HG03571 (cell line): ENCODE data around the gene ALDH2.
"Not testable (repeated sequence)": the region's sequence is repeated elsewhere in the genome, so short reads cannot be mapped to it uniquely, and the experiment has no call there.

Experiments
- ATAC-seq: cut with Tn5 transposase; IDR thresholded peaks from one replicate; pipeline ENCODE4 v1.9.1; 2021; ENCODE audit not compliant: unreplicated experiment

Gene ALDH2

GRCh38 chr12:111766608-111767361 lies at the start of gene ALDH2:
TSS of gene ALDH2 (plus strand) at chr12:111766933. CDS start at chr12:111766983, 50 bp downstream.
- ATAC-seq: no peak

GRCh38 chr12:111719316-111719715 lies 47.4 kb upstream of the ALDH2 start:
- ATAC-seq: not testable (repeated sequence)

- no peak for ATAC-seq
Measured at GRCh38 chr12:111720457-111720856, 46.3 kb upstream of the ALDH2 start.

GRCh38 chr12:111723646-111724360 lies 42.9 kb upstream of the ALDH2 start:
- ATAC-seq: not testable (repeated sequence)

GRCh38 chr12:111728795-111729194 lies 37.9 kb upstream of the ALDH2 start:
- no peak for ATAC-seq

GRCh38 chr12:111730420-111730819 lies 36.3 kb upstream of the ALDH2 start:
- no peak for ATAC-seq

- no peak for ATAC-seq
Measured at GRCh38 chr12:111732786-111733185, 33.9 kb upstream of the ALDH2 start.

DNA sequence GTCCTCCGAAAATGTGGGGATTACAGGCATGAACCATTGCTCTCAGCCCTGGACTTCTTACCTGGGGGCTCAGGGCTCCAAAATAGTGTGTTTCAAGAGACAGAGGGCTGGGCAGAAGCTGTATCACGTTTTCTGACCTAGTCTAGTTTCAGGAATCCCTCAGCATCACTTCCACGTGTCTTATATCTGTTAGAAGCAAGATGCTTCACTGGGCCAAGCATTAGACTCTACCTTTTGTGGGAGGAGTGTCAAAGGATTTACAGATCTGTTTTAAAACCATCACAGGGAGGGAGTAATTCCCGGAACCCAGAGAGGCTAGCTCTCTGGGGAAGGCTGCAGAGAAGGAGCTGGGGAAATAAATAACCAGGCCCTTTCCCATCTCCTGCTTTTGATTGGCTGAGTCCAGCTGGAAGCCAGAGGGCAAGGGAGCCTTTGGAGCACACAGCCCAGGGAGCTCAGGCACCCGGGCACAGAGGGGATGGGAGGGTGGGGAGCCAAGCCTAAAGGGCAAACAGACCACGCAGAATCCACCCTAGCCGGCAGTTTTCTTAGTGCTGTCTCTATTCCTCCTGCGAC lies 33.3 kb upstream of the ALDH2 start:
- no peak for ATAC-seq

GRCh38 chr12:111739524-111739923 lies 27.2 kb upstream of the ALDH2 start:
- ATAC-seq: not testable (repeated sequence)

DNA sequence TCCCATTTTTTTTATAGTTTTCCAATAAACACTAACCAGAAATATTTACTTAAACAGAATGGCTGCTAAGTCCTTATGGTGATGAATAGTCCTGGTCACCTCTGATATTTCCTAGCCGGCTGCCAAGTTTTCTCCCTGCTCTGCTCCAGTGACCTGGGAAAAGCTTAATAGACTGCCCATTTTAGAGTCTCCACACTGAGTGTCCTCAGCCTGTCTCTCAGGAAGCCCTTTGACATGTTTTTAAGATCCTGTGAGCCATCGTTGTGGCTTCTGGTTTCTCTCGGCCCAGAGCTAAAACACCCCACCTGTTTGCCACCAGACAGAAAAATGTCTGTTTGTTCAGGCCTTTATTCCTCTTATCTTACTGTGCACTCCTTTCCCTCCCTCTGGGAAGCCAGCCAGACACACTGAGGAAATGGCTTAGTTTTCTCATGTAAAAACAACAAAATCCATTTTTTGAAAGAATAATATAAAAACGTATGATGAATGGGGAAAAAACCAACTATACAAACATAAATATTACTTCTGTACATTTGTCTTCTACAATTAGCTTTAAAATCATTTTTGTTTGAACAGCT lies 25.4 kb upstream of the ALDH2 start:
- no peak for ATAC-seq

DNA sequence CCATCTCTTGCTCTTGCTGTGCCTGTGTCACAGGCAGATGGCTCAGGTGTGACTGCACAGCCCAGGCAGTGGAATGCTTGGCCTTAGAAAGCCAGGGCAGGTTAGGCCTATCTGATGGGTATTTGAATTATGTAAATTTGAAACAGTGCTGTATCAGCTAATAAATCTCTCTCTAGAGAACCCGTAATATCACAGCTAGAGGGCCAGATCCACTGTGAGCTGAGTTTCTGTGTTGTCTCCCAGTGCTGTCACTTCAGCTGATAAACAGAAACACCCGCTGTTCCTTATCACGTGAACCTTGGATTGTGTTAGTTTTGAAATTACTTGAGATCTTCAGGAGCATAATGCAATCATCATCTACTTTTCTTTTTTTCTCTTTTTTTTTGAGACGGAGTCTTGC lies 21.5 kb upstream of the ALDH2 start:
- ATAC-seq: no peak

GRCh38 chr12:111747333-111747732 lies 19.4 kb upstream of the ALDH2 start:
- no peak for ATAC-seq

- ATAC-seq: no peak
Measured at GRCh38 chr12:111748151-111748672, 18.5 kb upstream of the ALDH2 start.

DNA sequence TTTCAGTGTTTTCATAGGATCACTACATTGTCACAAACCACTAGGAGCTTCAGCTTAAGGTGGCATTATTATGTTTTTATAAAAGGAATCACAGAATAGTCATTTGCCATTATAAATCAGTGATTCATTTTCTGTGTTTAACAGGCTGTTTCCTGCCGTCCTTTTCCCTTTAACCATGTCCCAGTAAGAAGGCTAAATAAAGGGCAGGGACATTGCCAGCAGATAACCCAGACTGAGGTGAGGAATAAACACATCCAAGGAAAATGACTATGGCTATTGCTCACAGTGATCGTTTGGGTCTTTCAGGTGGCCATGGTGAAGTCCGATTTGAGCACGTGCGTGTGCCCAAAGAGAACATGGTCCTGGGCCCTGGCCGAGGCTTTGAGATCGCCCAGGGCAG lies 17.9 kb upstream of the ALDH2 start:
- no peak for ATAC-seq

- no peak for ATAC-seq
Measured at GRCh38 chr12:111749391-111749790, 17.3 kb upstream of the ALDH2 start.

GRCh38 chr12:111753144-111753881 lies 13.4 kb upstream of the ALDH2 start:
- no peak for ATAC-seq

GRCh38 chr12:111754671-111755070 lies 12.1 kb upstream of the ALDH2 start:
- no peak for ATAC-seq

- ATAC-seq: no peak
Measured at GRCh38 chr12:111756196-111756595, 10.5 kb upstream of the ALDH2 start.

DNA sequence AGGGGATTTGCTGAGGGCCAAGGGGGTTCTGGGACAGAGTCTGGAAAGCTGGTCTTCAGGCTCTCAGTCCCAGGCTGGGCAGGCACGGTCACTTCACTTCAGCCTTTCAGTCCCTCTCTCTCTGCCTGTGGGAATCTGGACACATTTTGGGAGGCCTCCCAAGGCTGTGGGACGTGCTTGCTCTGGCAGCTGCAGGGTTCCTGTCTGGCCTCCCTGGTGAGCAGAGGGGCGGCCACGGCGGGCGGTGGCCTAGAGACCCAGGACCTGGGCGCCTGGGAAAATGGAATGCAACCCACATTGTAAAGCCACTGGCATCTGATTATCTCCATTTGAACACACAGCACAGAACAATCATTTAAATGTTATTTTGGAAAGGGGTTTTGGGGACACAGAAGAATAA lies 10.1 kb upstream of the ALDH2 start:
- no peak for ATAC-seq

- no peak for ATAC-seq
Measured at GRCh38 chr12:111757361-111758119, 9.2 kb upstream of the ALDH2 start.
